Sigmoid colon (tissue), 7 donors: Measurements from ENCODE around the gene SPACA9. TPM values are rescaled to one million over a fixed set of nuclear protein-coding genes. Genes with fewer than 3 reads are reported as not detected.

Experiments
- DNase-seq: peaks from one replicate; pipeline ENCODE4 v3.0.0-alpha.2; 2019
- H3K27ac ChIP-seq, 4 donors: fragments of 200-600 bp; sonication (generic); one replicate each; pipeline ENCODE4 v1.5.1; 2016 to 2019; ENCODE audit warnings: mild to moderate bottlenecking in 1 of 4
- H3K27me3 ChIP-seq, 3 donors: fragments of 200-600 bp; sonication (generic); one replicate each; pipeline ENCODE4 v1.5.1; 2019; ENCODE audit warnings: mild to moderate bottlenecking in 1 of 3
- H3K36me3 ChIP-seq, 4 donors: fragments of 200-600 bp; sonication (generic); one replicate each; pipeline ENCODE4 v1.5.1; 2016 to 2019
- H3K4me1 ChIP-seq, 4 donors: fragments of 200-600 bp; sonication (generic); one replicate each; pipeline ENCODE4 v1.5.1; 2017 to 2019
- H3K4me3 ChIP-seq, 4 donors: fragments of 200-600 bp; sonication (generic); one replicate each; pipeline ENCODE4 v1.5.1; 2017 to 2019; ENCODE audit warnings: mild to moderate bottlenecking in 2 of 4, moderate library complexity in 1 of 4
- H3K9me3 ChIP-seq, 4 donors: fragments of 200-600 bp in 3 of 4; sonication (generic) in 3 of 4; one replicate each; pipeline versions ENCODE4 v1.5.1 to v1.6.1; 2013 to 2019
- EP300 ChIP-seq, 4 donors: sonication (generic); formaldehyde crosslinking; IDR thresholded peaks; one replicate each; pipeline ENCODE4 v1.6.1; 2017; ENCODE audit warnings: antibody characterized with exemption in 4 of 4
- POLR2A ChIP-seq, 2 donors: fragments of 450-650 bp; IDR thresholded peaks; one replicate each; pipeline ENCODE4 v1.6.1; 2016; ENCODE audit warnings: antibody characterized with exemption in 2 of 2, mild to moderate bottlenecking in 2 of 2, moderate library complexity in 2 of 2
- POLR2AphosphoS5 ChIP-seq, 4 donors: sonication (generic); formaldehyde crosslinking; IDR thresholded peaks; one replicate each; pipeline ENCODE4 v1.6.1; 2017; ENCODE audit warnings: antibody characterized with exemption in 4 of 4
- WGBS, 2 donors: extraction: QIAGEN DNeasy Blood & Tissue Kit; methylation state at CpG; one replicate each; pipeline ENCODE4 v1.1.7; 2013; 5-methylcytosine and 5-hydroxymethylcytosine counted together
- intact Hi-C: fragments of 100-400 bp; cut with DNase I; formaldehyde crosslinking; loops from one replicate; pipeline ENCODE4 v1.15.1; 2023
- polyA plus RNA-seq, 3 donors: library from polyadenylated mRNA; stranded (reverse); fragments of 200-250 nt; gene quantifications; one replicate each; pipeline ENCODE4 v1.2.3, GENCODE V29; 2013
- total RNA-seq, 4 donors: library from RNA; depleted of rRNA; stranded (reverse); fragments of >200 nt; gene quantifications; one replicate each; pipeline ENCODE4 v1.1.0, GENCODE V29; 2016
- TF ChIP-seq, protein P1 (sequence below), 4 experiments: fragments of 450-650 bp in 3 of 4; fragments of 200-600 bp in 1 of 4; IDR thresholded peaks; one replicate each; pipeline ENCODE4 v1.5.1; 2016 to 2019; ENCODE audit warnings: antibody characterized with exemption in 4 of 4, mild to moderate bottlenecking in 3 of 4, moderate library complexity in 2 of 4
- donor health status: healthy with polysubstance abuse.
- donor health status: Bipolar disorder and iron deficiency.
- donor health status: healthy.

Gene SPACA9
- total and polyA plus RNA-seq, 7 donors: 0.69 to 14.0 (median 4.3) TPM

DNA sequence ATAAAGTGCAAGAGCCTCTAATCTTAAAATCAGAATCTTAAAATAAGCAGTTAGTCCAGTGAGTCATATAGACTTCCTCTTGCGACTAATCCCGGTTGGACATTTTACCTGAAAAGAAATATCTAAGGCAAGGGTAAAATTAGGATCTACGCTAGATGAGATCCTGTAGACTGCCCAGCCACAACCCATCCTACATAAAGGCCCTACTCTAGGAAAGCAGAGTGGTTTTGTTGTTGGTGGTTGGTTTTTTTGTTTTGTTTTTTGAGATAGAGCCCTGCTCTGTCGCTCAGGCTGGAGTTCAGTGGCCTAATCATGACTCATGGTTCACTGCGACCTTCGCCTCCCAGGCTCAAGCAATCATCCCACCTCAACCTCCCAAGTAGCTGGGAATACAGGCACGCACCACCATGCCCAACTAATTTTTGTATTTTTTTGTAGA is 58.8 kb downstream of the SPACA9 start:
- WGBS, 2 donors: 92 to 96% methylated on average over 7 of the region's 7 CpGs
- H3K4me3 ChIP-seq: no peak overlapping the region
- no peak for DNase-seq
- H3K9me3 ChIP-seq: no peaks in the 10 kb centered on the region
- peaks cover 0 to 7% (median 6%) of the 10 kb centered on the region in 4 donors for H3K4me1 ChIP-seq
- TF ChIP-seq POLR2A (IDR thresholded peaks at IDR 0.05) (no peak), POLR2AphosphoS5 (IDR thresholded peaks at IDR 0.05) (no peak), EP300 (IDR thresholded peaks at IDR 0.05) (no peak)
- TF ChIP-seq, protein P1, sequence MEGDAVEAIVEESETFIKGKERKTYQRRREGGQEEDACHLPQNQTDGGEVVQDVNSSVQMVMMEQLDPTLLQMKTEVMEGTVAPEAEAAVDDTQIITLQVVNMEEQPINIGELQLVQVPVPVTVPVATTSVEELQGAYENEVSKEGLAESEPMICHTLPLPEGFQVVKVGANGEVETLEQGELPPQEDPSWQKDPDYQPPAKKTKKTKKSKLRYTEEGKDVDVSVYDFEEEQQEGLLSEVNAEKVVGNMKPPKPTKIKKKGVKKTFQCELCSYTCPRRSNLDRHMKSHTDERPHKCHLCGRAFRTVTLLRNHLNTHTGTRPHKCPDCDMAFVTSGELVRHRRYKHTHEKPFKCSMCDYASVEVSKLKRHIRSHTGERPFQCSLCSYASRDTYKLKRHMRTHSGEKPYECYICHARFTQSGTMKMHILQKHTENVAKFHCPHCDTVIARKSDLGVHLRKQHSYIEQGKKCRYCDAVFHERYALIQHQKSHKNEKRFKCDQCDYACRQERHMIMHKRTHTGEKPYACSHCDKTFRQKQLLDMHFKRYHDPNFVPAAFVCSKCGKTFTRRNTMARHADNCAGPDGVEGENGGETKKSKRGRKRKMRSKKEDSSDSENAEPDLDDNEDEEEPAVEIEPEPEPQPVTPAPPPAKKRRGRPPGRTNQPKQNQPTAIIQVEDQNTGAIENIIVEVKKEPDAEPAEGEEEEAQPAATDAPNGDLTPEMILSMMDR (IDR thresholded peaks at IDR 0.05): no peak
- peaks cover 0 to 10% (median 0%) of the 10 kb centered on the region in 4 donors for H3K36me3 ChIP-seq
- H3K27me3 ChIP-seq: no peaks in the 10 kb centered on the region
- intact Hi-C loops: no loop called here
- no peak overlapping the region for H3K27ac ChIP-seq

DNA sequence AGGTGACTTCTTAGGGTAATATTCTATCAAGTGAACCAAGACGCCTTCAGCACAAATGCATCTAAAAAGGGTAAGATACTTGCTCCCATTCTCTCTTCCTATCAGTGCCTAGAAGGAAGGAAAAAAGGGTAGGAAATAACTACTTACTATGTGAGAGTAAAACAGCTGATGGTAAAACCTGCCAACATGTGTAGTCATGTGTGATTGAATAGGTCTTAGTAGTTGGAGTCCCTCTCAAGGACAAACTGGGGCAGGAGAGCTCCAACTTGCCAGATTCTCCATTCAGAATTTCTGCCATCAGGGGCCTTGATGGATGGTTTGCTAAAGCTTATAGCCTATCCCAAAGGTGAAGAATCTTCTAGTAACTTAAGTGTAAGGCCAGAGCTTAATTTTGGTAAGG is 60.5 kb downstream of the SPACA9 start:
- Histone ChIP-seq H3K4me1 (peaks cover 0 to 23% (median 21%) of the 10 kb centered on the region in 4 donors), H3K4me3 (no peak overlapping the region), H3K27ac (no peak overlapping the region), H3K36me3 (peaks cover 0 to 6% (median 0%) of the 10 kb centered on the region in 4 donors), H3K27me3 (no peaks in the 10 kb centered on the region), H3K9me3 (no peaks in the 10 kb centered on the region)
- WGBS, 2 donors: 96 to 97% methylated on average over 1 of the region's 1 CpG
- no peak for DNase-seq
- TF ChIP-seq, protein P1 (IDR thresholded peaks at IDR 0.05): no peak
- no peak for TF ChIP-seq POLR2A (IDR thresholded peaks at IDR 0.05)
- TF ChIP-seq POLR2AphosphoS5 (IDR thresholded peaks at IDR 0.05): no peak
- TF ChIP-seq EP300 (IDR thresholded peaks at IDR 0.05): no peak
- intact Hi-C loops: no loop called here

Other genes with a start within 250 kb of the SPACA9 start
- 1 to 10 TPM; 5.7 to 7.7 (median 7.1) TPM for gene DDX31, start 208.9 kb upstream of the SPACA9 start, total RNA-seq
- gene DDX31, start 208.9 kb upstream of the SPACA9 start, polyA plus RNA-seq: 1 to 10 TPM; 2.4 to 8.1 (median 2.5) TPM
- 10 to 100 TPM; 10.7 to 12.2 (median 11.7) TPM for gene GTF3C4, start 208.4 kb upstream of the SPACA9 start, total RNA-seq
- gene GTF3C4, start 208.4 kb upstream of the SPACA9 start, polyA plus RNA-seq: 1 to 10 TPM; 2.1 to 5.4 (median 3.0) TPM
- gene AK8, start 614 bp upstream of the SPACA9 start, total RNA-seq: 1 to 10 TPM in 1 of 4 donors, under 1 TPM in 2, not detected in 1; 0.36 to 1.2 (median 0.81) TPM
- gene AK8, start 614 bp upstream of the SPACA9 start, polyA plus RNA-seq: under 1 TPM in 1 of 3 donors, not detected in 2; 0.25 TPM
- 10 to 100 TPM; 35.3 to 55.9 (median 36.4) TPM for gene TSC1, start 65.7 kb downstream of the SPACA9 start, total RNA-seq
- gene TSC1, start 65.7 kb downstream of the SPACA9 start, polyA plus RNA-seq: 10 to 100 TPM in 1 of 3 donors, 1 to 10 TPM in 2; 4.2 to 15.8 (median 4.8) TPM
- under 1 TPM in 1 of 4 donors, not detected in 3; 0.28 TPM for gene GFI1B, start 99.8 kb downstream of the SPACA9 start, total RNA-seq
- gene GFI1B, start 99.8 kb downstream of the SPACA9 start, polyA plus RNA-seq: under 1 TPM in 2 of 3 donors, not detected in 1; 0.87 to 0.92 TPM
- gene GTF3C5, start 152.1 kb downstream of the SPACA9 start, total RNA-seq: 10 to 100 TPM; 42.0 to 49.6 (median 47.2) TPM
- gene GTF3C5, start 152.1 kb downstream of the SPACA9 start, polyA plus RNA-seq: 10 to 100 TPM; 25.8 to 52.7 (median 28.7) TPM
- gene CEL, start 183.1 kb downstream of the SPACA9 start, total RNA-seq: 1 to 10 TPM in 1 of 4 donors, under 1 TPM in 1, not detected in 2; 0.36 to 1.1 TPM
- 1 to 10 TPM in 2 of 3 donors, under 1 TPM in 1; 0.46 to 4.8 (median 1.0) TPM for gene CEL, start 183.1 kb downstream of the SPACA9 start, polyA plus RNA-seq
- gene RALGDS, start 242.3 kb downstream of the SPACA9 start, total RNA-seq: 10 to 100 TPM; 35.2 to 52.7 (median 39.6) TPM
- gene RALGDS, start 242.3 kb downstream of the SPACA9 start, polyA plus RNA-seq: 10 to 100 TPM; 27.6 to 49.7 (median 32.1) TPM